Mucosa of descending colon (tissue), 3 donors: ENCODE measurements around the gene LTB. TPM values are rescaled to one million over a fixed set of nuclear protein-coding genes. Genes with fewer than 3 reads are reported as not detected.

ENCODE experiments used
- ATAC-seq: fragments of 200-7000 bp; cut with Tn5 transposase; one replicate; pipeline ENCODE4 v1.9.1; 2020; ENCODE audit warnings: mild to moderate bottlenecking, moderate library complexity
- DNase-seq, 3 donors: peaks; one replicate each; pipeline ENCODE4 v3.0.0-alpha.2; 2020
- H3K36me3 ChIP-seq: fragments of 200-600 bp; one replicate; pipeline ENCODE4 v1.8.0; 2021; ENCODE audit warnings: low read depth, mild to moderate bottlenecking
- H3K4me1 ChIP-seq: fragments of 200-600 bp; one replicate; pipeline ENCODE4 v1.8.0; 2021; ENCODE audit warnings: low read depth, mild to moderate bottlenecking
- H3K4me3 ChIP-seq: fragments of 200-600 bp; one replicate; pipeline ENCODE4 v1.8.0; 2021; ENCODE audit warnings: mild to moderate bottlenecking
- H3K9me3 ChIP-seq: fragments of 200-600 bp; one replicate; pipeline ENCODE4 v1.8.0; 2021; ENCODE audit warnings: mild to moderate bottlenecking
- intact Hi-C, 2 donors: fragments of 100-400 bp; cut with DNase I in 1 of 2; cut with micrococcal nuclease in 1 of 2; formaldehyde crosslinking; loops; one replicate each; pipeline versions ENCODE4 v1.11.0 to v1.11.1; 2022; cut with DNase I, micrococcal nuclease
- total RNA-seq, 3 donors: library from RNA; stranded (reverse); fragmentation: NEBNext Ultra II Directional in 2 of 3; extraction: Animal tissue kit (Norgen Biotek cat#: 25700) in 2 of 3; gene quantifications; one replicate each; pipeline versions ENCODE4 v1.2.1 to v1.2.4, GENCODE V29; 2021 to 2023
- TF ChIP-seq, protein P1 (sequence below): fragments of 200-600 bp; IDR thresholded peaks from one replicate; pipeline ENCODE4 v1.8.0; 2022; ENCODE audit warnings: antibody characterized with exemption, mild to moderate bottlenecking
- donor health status: DM: no; HTN: no; CAD: no; lungs with moderate emphysema.
- donor health status: DM: no; HTN: no; CAD: no.
- donor health status: DM: no; HTN: yes; CAD: no.

LTB gene
- total RNA-seq, 3 donors from 2014 or later = 2.1 to 3.4 (median 2.2) TPM

DNA sequence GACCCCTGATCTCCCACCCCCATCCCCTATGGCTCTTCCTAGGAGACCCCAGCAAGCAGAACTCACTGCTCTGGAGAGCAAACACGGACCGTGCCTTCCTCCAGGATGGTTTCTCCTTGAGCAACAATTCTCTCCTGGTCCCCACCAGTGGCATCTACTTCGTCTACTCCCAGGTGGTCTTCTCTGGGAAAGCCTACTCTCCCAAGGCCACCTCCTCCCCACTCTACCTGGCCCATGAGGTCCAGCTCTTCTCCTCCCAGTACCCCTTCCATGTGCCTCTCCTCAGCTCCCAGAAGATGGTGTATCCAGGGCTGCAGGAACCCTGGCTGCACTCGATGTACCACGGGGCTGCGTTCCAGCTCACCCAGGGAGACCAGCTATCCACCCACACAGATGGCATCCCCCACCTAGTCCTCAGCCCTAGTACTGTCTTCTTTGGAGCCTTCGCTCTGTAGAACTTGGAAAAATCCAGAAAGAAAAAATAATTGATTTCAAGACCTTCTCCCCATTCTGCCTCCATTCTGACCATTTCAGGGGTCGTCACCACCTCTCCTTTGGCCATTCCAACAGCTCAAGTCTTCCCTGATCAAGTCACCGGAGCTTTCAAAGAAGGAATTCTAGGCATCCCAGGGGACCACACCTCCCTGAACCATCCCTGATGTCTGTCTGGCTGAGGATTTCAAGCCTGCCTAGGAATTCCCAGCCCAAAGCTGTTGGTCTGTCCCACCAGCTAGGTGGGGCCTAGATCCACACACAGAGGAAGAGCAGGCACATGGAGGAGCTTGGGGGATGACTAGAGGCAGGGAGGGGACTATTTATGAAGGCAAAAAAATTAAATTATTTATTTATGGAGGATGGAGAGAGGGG lies 8.8 kb downstream of the LTB start:
- no peaks in the 10 kb centered on the region for H3K9me3 ChIP-seq
- TF ChIP-seq, protein P1, sequence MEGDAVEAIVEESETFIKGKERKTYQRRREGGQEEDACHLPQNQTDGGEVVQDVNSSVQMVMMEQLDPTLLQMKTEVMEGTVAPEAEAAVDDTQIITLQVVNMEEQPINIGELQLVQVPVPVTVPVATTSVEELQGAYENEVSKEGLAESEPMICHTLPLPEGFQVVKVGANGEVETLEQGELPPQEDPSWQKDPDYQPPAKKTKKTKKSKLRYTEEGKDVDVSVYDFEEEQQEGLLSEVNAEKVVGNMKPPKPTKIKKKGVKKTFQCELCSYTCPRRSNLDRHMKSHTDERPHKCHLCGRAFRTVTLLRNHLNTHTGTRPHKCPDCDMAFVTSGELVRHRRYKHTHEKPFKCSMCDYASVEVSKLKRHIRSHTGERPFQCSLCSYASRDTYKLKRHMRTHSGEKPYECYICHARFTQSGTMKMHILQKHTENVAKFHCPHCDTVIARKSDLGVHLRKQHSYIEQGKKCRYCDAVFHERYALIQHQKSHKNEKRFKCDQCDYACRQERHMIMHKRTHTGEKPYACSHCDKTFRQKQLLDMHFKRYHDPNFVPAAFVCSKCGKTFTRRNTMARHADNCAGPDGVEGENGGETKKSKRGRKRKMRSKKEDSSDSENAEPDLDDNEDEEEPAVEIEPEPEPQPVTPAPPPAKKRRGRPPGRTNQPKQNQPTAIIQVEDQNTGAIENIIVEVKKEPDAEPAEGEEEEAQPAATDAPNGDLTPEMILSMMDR = no peak
- intact Hi-C loops = no loop called here
- DNase-seq = no peak
- peaks cover 3% of the 10 kb centered on the region for H3K4me1 ChIP-seq
- H3K4me3 ChIP-seq = no peak overlapping the region
- no peaks in the 10 kb centered on the region for H3K36me3 ChIP-seq
- no peak for ATAC-seq

DNA sequence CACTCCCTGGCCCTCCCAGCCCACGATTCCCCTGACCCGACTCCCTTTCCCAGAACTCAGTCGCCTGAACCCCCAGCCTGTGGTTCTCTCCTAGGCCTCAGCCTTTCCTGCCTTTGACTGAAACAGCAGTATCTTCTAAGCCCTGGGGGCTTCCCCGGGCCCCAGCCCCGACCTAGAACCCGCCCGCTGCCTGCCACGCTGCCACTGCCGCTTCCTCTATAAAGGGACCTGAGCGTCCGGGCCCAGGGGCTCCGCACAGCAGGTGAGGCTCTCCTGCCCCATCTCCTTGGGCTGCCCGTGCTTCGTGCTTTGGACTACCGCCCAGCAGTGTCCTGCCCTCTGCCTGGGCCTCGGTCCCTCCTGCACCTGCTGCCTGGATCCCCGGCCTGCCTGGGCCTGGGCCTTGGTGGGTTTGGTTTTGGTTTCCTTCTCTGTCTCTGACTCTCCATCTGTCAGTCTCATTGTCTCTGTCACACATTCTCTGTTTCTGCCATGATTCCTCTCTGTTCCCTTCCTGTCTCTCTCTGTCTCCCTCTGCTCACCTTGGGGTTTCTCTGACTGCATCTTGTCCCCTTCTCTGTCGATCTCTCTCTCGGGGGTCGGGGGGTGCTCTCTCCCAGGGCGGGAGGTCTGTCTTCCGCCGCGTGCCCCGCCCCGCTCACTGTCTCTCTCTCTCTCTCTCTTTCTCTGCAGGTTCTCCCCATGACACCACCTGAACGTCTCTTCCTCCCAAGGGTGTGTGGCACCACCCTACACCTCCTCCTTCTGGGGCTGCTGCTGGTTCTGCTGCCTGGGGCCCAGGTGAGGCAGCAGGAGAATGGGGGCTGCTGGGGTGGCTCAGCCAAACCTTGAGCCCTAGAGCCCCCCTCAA lies 9.9 kb downstream of the LTB start, which contains the start of gene LTA:
TSS of gene LTA (plus strand) at position 249 of the 871 bp plus-strand sequence. CDS start at position 703, 454 bp downstream.
- TF ChIP-seq, protein P1 = no peak
- Histone ChIP-seq H3K4me1 (peaks cover 3% of the 10 kb centered on the region), H3K4me3 (no peak within 1 kb of the TSS), H3K36me3 (no peaks in the 10 kb centered on the region), H3K9me3 (no peaks in the 10 kb centered on the region)
- ATAC-seq (peak; percentile 61), DNase-seq (peak in 2 of 3 donors; percentile 42 to 75)
- intact Hi-C loops = no loop called here

DNA sequence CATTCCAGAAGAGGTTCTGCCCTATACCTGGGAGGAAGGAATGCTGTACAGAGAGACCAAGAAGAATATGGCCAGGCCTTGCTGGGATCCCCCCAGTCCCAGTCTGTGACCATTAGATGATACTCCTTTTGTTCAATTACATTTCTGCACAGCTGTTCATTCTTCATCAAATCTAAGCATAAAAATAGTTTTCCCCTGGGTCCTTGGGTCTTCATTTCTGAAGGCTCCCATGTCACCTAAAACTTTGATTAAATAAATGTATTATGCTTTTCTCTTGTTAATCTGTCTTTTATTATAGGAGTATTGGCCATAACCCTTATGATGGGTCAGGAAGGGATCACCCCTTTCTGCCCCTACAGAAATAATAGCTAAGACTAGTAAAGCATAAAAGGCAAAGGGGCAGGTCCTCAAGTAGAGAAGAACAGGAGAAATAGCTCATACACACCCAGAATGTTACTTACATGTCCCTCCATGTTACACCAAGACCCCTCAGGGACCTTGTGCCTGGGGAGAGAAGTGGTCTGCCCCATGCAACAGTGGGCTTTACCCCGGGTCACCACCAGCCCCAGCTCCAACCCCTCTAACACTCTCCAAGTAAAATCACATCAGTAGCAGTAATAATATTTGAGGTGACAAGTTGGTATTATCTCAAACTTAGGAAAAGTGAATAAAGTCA lies 12.2 kb downstream of the LTB start:
- no peak overlapping the region for H3K4me3 ChIP-seq
- intact Hi-C loops = no loop called here
- ATAC-seq (no peak), DNase-seq (no peak)
- H3K9me3 ChIP-seq = no peaks in the 10 kb centered on the region
- TF ChIP-seq, protein P1 = no peak
- peaks cover 3% of the 10 kb centered on the region for H3K4me1 ChIP-seq
- no peaks in the 10 kb centered on the region for H3K36me3 ChIP-seq

DNA sequence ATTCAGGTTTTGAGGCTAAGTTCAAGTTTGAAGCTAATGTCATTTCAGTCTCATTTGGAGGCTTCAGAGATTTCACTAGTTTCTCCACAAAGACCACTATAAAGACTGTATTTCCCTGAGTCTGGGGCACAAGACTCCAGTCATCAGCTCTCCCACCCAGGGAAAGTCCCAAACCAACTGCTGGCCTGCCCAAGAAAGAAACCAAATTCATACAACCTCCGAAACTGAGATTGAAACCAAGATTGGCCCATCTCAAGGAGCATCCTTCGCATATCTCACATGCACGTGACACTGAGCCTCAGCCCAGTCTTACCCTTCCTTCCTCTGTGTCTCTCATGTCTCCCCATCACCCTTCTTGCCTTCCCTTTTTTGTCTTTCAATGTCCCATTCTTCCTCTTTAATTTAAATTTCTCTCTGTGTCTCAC lies 13.7 kb downstream of the LTB start:
- Histone ChIP-seq H3K4me1 (peaks cover 3% of the 10 kb centered on the region), H3K36me3 (no peaks in the 10 kb centered on the region), H3K9me3 (no peaks in the 10 kb centered on the region), H3K4me3 (no peak overlapping the region)
- TF ChIP-seq, protein P1 = no peak
- intact Hi-C loops = no loop called here
- DNase-seq (peak in 1 of 3 donors; percentile 52), ATAC-seq (peak; percentile 72)
